Measurements from ENCODE around the gene RHOT2.
"Not testable (repeated sequence)": the region's sequence is repeated elsewhere in the genome, so short reads cannot be mapped to it uniquely, and the experiment has no call there.

Gene RHOT2

GRCh38 chr16:681746-682427, 14.0 kb downstream of the RHOT2 start:
- DNase-seq (ENCODE audit: low read depth in 2 of 2): no peak

DNA sequence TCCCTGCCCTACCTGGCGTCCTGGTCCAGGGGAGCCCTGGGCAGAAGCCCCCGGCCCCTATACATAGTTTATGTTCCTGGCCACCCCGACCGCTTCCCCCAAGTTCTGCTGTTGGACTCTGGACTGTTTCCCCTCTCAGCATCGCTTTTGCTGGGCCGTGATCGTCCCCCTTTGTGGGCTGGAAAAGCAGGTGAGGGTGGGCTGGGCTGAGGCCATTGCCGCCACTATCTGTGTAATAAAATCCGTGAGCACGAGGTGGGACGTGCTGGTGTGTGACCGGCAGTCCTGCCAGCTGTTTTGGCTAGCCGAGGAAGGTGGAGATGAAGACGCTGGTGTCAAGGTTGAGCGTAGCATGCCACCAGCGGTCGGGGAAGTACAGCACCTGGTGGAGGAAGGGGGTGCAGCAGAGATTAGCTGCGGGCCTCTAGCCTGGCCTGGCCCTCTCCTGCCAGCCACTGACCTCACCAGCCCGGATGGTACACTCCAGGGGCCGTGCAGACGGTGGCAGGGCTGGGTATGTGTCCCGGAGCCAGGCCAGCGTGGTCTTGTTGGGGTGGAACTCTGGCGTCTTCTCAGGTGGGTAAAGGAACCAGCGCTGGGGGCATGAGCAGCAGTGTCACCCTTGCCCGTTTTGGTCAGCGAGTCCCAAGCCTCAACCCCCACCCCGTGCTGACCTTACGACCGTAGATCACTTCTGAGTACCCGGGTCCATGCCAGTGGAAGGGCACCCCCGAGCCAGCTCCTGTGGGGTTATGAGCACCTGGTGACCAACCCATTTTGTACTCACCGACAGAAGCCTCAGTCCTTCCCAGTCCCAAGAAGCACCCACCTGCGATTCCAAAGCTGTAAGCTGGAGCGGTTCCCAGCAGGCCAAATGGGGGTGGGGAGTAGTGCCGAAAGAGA, 14.8 kb downstream of the RHOT2 start:
- DNase-seq (ENCODE audit: low read depth in 2 of 2): no peak

GRCh38 chr16:683396-684070, 15.6 kb downstream of the RHOT2 start:
- DNase-seq (ENCODE audit: low read depth in 2 of 2): no peak

- DNase-seq (ENCODE audit: low read depth in 2 of 2): peak; percentile 92
Observed at GRCh38 chr16:684071-684794, 16.3 kb downstream of the RHOT2 start, which contains the start of gene JMJD8. Gene JMJD8 (minus strand): TSS chr16:684334. CDS start chr16:684319, 15 bp downstream.

DNA sequence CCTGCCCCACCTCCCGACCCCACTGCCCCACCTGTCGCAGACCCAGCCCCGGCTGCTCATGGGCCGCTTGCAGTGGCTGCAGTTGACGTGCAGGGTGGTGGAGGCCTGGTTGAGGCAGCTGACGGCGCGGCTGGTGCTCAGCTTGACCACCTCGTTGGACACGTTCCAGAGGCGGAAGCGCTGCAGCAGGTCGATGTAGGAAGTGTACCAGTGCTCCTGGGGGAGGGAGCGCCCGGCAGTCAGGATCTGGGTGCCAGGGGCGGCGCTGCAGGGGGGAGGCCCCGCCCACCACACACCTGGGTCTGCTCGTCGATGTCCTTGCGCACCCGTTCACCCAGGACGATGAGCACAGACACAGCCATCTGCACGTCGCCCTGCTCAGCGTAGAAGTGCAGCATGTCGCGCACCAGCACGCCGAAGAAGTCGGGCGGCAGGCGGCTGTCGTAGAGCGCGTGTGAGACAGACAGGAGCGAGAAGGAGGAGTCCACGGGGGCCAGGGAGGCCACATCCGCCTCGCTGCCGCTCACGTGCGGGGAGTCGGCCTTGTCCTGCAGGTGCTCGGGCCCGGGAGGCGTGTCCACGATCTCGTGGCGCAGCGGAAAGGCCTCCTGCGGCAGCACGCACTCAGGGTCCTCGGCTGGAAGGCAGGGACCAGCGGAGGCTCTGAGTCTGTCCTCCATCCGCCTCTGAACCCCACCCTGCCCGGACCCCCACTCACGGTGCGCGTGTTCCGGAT, 17.2 kb downstream of the RHOT2 start:
- no peak for DNase-seq (ENCODE audit: low read depth in 2 of 2)

DNA sequence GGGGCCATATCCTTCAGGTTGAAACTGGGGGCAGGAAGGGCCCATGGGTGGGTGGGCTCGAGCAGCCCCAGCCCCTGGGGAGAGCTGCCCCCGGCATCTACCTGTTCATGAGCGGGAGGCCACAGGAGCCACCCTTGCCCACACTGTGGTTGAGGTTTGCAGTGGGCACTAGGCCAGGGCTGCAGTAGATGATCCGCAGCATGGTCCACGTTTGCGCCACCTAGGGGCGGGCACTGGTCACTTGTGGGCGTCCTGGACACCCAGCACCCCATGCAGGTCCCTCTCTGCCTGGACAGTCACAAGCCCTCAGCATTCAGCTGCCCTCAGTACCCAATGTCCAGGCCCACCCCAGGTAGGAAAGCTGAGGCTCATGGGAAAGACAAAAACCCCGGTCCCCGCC, 18.0 kb downstream of the RHOT2 start:
- DNase-seq (ENCODE audit: low read depth in 2 of 2): no peak

DNA sequence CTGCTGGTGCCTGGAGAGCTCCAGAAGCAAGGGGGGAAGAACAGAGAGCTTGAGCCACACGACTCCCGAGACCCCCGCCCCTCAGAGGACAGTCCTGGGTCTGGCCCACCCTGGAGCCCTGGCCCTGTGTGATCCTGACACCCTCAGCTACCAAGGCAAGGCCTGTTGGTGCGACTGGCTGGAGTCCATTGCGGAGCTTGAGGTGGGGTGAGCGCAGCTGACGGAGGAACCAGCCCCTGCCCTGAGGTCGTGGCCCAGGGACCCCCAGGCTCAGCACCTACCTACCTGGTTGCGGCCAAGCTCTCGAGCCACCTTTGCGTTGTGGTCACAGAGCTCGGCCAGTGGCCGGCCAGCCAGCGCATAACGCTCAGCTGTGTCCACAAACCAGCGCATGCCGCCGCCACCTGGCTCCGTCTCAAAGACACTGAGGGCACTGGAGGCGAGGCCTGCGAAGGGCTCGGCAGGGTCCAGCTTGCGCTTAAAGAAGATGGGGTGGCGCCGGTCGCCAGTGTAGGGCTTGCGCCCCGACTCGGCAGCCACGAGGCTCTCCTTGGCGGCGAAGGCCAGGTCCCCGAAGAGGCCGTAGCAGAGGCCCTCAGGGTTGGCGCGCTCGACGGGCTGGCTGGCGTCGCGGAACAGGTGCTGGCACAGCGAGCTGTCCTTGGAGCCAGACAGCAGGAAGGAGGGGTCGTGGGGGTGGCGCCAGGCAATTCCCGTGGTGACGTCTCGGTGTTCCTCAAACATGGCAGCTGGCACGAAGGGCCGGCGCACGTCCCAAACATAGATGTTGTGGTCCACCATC, 18.7 kb downstream of the RHOT2 start:
- DNase-seq (ENCODE audit: low read depth in 2 of 2): no peak

DNA sequence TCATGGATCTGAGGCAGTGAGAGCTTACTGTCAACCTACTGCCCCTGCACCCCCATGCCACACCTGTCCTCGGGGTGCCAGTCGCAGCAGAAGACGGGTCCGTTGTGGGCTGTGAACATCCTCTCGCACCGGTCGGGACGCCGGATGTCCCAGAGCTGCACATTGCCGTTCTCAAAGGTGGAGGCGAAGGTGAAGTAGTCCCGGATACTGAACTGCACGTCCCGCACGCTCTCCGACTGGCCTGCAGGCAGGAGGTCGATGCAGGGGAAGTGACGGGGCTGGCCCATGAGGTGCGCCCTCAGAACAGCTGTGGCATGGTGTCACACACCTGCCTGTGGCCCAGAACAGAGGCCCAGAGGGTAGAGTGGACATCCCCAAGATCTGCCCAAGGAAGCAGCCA, 19.6 kb downstream of the RHOT2 start:
- no peak for DNase-seq (ENCODE audit: low read depth in 2 of 2)

DNA sequence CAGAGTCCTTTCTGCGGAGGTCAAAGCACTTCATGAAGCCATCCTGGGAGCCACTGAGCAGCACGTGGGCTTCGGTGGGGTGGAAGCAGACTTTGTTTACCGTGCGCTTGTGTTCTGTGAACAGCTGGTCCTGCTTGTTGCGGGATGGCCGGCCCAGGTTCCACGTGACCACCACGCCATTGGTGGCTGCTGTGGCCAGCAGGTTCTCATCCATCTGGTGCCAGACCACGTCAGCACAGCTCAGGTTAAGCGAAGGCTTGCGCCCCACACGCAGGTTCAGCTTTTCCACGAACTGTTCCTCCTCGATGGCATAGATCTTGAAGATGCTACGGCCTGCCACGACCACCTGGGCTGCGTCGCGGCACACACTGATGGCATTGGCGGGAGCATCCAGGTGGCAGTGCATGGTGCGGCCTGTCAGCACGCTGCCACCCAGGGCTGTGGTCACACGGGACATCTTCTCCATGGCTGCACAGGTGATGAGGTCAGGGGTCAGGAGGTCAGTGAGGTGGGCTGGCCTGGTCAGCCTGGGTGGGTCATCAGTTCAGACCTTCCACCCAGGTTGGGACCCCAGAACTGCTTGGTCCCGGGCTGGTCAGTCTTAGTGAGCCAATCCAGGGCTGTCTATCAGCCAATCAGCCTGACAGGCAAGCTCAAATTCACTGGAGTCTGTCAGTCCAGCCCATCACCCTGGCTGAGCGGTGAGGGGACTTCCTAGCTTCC, 21.4 kb downstream of the RHOT2 start:
- DNase-seq (ENCODE audit: low read depth in 2 of 2): no peak

DNA sequence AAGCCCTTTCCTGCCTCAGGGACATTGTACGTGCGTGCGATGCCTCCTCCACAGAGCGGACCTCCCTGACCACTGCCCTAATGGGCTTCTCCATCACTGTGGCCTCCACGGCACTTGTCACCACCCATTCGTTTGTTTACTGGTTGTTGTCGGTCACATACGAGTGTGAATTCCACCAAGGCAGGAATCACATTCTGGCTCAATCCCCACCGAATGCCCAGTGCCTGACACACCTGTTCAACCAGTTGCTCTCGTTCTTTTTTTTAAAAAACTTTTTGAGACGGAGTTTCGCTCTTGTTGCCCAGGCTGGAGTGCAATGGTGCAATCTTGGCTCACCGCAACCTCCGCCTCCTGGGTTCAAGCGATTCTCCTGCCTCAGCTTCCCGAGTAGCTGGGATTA, 23.3 kb downstream of the RHOT2 start:
- DNase-seq (ENCODE audit: low read depth in 2 of 2): not testable (repeated sequence)

DNA sequence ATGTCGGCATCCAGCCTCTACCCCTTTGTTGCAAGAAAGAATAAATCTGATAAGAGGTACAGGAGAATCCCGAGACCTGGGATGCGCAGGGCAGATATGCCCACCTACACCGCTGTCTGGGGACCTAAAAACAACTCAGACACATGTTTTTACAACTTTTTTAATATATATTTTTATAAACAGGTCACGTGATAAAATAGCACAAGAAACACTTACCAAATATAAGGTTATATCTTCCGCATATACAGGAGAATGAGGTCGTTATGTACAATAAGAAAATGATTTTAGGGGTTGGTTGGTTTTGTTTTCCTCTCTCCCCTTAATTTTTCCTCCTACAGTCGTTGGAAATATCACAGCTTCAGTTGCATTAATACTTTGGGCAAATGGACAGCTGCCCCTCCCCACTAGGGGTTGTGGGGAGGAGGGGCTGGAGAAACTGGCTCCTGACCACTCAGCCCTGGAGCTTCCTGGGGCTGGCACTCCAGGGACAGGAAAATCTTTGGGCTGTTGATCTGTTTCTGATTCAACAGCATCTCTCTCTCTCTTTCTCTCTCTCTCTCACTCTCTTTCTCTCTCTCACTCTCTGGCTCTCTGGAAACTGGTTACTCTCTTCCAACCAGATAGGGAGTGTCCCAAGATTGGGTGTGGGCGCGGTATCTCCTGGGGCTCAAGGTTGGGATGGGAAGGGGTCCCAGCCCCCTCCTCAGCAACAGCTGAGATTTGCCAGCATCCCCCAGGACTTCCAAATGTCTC, 24.6 kb downstream of the RHOT2 start:
- no peak for DNase-seq (ENCODE audit: low read depth in 2 of 2)

GRCh38 chr16:693364-693763, 25.4 kb downstream of the RHOT2 start:
- no peak for DNase-seq (ENCODE audit: low read depth in 2 of 2)

- DNase-seq (ENCODE audit: low read depth in 2 of 2): no peak
Observed at GRCh38 chr16:693766-694165, 25.8 kb downstream of the RHOT2 start.

DNA sequence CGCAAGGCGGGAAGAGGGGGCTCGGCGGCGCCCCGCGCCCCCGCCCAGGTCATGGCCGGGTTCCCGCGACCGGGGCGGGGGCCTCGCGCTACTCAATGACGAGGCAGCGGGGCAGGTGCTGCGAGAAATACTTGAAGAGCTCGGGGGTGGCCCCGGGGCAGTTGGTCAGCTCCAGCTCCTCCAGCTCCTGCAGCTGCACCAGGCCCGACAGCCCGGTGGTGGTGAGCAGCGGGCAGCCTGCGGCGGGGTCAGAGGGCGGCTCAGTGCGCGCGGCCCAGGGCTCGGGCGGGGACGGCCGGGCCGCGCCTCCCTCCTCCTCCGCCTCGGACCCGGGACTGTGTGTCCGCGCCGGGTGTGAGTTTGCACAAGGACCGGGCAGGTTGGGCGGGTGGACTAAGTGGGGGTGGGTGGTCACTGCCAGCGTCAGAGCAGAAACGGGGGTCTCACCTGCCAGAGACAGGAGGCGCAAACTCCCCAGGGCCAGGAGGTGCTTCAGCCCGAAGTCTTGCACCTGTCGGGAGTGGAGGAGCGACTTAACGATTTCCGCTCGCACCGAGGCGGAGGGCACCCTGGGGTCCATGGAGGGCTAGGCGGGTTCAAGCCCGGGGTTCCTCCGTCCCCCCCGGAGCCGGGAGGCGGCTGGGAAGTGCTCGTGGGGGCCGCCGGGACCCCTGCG, 26.4 kb downstream of the RHOT2 start:
- no peak for DNase-seq (ENCODE audit: low read depth in 2 of 2)

- DNase-seq (ENCODE audit: low read depth in 2 of 2): no peak
Observed at GRCh38 chr16:694863-695354, 27.0 kb downstream of the RHOT2 start.

- DNase-seq (ENCODE audit: low read depth in 2 of 2): peak; percentile 29 to 42
Observed at GRCh38 chr16:695355-696089, 27.6 kb downstream of the RHOT2 start.

DNA sequence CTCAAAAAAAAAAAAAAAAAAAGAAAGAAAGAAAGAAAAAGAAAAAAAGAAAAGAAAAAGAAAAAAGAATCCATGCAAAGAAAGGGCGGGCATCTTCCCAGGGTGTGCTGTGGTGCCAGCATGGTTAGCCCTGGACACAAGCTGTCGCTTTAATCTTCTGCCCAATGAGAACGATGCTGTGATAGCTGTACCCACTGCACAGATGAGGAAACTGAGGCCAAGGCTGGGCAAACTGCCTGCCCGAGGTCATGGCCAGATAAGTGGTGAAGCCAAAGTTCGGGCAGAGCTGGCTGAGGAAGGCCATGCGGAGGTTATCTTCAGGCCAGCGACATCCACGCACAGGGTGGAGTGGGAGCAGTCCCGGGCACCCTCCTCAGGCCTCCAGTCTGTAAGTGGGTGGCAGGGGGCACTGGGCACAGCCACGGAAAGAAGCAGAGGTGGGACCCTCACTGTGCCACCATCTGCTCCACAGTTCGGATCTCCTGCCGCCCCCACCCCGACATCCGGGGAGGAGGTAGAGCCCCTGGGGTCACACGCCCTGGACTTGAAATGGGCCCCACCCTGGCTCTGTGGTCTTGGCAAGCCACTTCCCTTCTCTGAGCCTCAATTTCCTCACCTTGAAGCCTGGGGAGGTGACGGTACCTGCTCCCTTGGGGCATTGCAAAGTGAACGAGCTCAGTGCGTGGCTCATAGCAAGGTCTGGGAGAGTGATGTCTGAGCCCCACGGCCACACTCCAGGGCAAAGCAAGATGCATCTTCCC, 31.2 kb downstream of the RHOT2 start:
- DNase-seq (ENCODE audit: low read depth in 2 of 2): no peak

Measured in stimulated activated CD8-positive, alpha-beta memory T cell treated with anti-CD3 and anti-CD28 coated beads, Interleukin-2, amount 100 ng/mL, for 1 hour (primary cell).